Activated CD4-positive, alpha-beta T cell treated with anti-CD3 and anti-CD28 coated beads for 24 hours (primary cell): ENCODE data around the gene RAD51B.
A peak's percentile ranks its signal among the peaks of the same experiment; 100 is the strongest.

Source experiments
- DNase-seq, 2 donors: peaks; one replicate each; pipeline ENCODE4 v3.0.0-alpha.2; 2020; ENCODE audit warnings: low read depth in 2 of 2

The RAD51B gene

DNA sequence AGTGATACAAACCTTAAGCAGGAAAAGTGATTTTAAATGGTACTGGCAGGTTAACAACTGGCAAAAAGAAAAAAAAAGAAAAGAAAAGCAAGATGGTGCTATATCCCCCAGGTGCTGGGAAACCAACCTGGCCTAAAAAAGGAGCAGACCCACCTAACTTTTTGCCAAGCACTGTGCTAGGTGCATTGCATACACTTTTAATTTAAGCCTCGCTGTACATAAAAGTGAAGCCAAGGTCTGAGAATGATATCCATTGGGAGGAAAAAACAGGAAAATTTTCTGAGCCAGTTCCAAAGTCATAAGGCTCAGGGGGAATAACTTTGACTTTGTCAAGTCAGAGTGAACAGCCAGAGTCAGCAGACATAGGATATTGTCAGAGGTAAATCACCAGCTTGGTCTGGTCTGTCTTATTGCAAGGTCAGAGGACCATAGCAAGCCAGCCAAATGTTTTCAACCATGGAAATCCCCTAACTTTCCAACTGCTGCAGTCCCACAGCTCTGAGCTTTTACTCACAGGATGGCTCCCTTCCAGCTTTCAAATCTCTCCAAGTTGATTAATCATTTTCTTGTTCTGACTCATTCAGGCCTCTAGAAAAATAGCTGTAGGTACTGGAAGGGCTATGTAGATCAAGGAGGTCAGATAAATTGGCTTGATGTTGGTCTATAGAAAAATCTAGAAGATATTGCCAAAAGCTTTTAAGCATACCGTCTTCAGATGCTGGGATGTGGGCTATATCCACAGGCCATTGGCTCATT is 412.9 kb downstream of the RAD51B start:
- peak in 1 of 2 donors; percentile 25 for DNase-seq

DNA sequence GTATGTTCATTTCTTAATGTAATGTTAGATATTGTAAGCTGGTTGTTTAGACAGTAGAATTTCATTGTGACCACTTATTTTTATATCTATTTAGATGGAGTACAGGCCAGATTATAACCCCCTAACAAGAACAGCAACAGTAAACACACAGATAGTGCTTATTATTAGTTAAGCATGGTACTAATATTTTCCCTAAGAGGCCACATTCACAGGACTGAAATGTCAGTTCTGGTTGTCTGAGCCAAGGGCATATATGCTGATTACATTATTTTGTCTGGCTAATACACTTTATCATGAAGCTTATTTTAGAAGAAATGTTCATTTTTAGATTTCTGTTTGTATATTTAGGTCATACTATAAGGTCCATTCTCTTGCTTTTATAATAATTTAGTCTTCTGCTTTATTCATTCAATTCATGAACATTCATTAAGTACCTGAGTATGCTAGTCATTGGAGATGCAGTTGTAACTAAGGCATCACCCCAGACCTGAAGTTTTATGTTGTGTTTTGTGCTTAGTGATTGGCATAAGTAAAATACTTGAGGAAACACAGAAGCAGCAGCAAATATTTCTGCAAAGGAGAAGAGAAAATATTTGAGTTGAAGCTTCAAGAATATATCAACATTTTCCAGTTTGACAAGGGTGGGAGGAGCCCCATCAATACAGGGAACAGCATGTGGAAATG is 413.7 kb downstream of the RAD51B start:
- DNase-seq = no peak

DNA sequence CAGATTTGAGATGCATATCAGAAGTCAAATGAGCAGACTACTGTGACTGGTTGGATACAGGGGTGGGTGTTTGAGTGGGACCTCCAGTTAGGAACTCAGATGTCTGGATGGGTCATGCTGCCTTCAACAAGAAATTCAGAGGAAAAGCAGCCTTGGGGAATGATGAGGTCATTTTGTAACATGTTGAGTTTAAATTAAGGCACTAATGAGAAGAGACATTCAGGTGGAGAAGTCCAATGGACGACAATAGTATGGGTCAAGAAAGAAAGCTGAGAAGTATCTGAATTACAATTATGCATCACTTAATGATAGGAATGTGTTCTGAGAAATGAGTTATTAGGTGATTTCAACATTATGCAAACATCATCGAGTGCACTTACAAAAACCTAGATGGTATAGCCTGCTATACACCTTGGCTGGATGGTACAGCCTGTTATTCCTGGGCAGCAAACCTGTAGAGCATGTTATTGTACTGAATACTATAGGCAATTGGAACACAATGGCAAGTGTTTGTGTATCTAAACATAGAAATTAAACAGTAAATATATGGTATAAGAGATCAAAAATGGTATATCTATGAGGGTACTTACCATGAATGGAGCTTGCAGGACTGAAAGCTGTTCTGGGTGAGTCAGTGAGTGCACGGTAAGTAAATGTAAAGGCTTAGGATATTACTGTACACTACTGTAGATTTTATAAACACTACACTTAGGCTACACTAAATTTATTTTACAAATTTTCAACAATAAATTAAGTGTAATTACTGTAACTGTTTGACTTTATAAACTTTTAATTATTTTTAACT is 414.7 kb downstream of the RAD51B start:
- DNase-seq = no peak

DNA sequence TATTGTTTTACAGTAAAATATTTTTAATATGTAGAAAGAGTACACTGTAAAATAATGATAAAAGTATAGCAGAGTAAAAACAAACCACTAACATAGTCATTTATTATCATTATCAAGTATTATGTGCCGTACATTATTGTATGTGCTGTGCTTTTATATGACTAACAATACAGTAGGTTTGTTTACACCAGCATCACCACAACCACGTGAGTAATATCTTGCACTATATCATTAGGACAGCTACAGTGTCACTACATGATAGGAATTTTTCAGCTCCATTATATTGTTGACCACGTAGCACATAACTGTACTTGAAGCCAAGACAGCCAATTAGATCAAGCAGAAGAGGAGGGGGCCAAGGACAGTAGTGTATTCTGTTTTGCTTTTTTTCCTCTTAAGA is 415.4 kb downstream of the RAD51B start:
- no peak for DNase-seq

DNA sequence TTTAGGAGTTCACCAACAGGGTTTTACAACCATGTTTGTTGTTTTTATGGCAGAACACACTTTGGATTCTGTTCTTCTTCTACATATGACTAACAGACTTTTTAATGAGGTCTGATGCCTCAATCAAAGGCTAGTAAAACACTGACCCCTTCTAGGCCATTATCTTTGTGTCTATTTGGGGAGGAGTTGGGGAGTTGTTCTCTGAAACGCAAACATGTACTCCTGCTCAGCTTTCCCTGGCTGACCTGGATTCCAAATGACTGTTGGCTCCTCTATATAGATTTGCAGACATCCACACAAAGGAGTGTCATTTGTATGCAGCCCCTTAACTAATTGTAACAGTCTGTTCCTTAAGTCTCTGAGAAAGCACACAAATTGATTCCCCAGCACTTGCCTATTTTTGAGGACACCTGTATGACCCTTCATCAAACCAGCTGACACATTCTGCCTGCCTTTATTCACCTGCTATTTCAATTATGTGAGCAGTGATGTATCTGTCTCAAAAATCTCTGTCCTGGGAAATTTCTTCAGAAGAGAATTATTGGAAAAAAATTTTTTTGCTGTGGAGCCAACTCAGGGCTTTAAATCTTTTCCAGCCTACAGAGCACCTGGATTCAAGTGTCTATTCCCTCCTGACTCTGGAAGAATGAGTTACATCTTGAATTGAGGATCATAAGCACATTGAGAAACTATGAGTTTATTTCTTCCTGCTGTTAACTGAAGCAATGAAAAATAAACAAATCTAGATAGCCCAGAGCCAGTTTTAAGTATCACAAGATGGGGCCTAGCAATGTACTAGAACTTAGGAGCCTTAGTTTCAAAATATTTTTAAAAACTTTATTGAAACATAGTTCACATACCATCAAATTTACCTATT is 417.2 kb downstream of the RAD51B start:
- DNase-seq = no peak

DNA sequence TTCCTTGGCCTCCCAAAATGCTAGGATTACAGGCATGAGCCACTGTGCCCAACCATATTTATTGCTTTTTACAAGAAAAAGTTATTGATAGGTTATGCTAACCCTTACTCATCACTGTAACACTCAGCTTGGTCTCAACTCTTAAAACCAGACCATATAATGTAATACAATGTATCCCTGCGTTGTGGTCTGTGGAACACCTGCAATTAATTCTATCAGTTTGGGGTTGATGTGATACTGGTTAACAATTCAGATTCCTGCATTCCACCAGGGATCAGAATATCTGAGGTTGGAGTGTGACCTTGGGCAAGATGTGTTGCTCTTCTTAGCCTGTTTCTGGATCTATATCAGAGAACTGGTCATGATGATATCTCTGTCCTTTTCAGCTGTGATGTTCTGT is 419.0 kb downstream of the RAD51B start:
- DNase-seq = no peak

DNA sequence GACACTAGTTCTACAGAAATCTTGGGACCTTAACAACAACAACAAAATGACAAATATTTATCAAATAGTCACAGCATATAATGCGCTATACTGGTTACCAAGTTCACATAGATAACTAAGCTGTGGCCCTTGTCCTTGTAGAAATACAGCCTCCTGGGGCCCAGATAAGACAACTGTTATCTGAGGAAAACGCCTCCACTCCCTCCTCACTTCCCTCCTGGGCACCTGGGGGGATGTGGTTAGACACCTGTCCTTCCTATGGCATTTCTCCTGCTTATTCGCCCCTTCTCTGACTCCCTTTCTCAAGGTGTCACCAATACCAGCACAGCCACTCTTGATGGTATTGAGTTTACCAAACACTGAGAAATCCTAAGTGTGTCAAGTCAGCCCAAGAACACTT is 419.4 kb downstream of the RAD51B start:
- DNase-seq = no peak

DNA sequence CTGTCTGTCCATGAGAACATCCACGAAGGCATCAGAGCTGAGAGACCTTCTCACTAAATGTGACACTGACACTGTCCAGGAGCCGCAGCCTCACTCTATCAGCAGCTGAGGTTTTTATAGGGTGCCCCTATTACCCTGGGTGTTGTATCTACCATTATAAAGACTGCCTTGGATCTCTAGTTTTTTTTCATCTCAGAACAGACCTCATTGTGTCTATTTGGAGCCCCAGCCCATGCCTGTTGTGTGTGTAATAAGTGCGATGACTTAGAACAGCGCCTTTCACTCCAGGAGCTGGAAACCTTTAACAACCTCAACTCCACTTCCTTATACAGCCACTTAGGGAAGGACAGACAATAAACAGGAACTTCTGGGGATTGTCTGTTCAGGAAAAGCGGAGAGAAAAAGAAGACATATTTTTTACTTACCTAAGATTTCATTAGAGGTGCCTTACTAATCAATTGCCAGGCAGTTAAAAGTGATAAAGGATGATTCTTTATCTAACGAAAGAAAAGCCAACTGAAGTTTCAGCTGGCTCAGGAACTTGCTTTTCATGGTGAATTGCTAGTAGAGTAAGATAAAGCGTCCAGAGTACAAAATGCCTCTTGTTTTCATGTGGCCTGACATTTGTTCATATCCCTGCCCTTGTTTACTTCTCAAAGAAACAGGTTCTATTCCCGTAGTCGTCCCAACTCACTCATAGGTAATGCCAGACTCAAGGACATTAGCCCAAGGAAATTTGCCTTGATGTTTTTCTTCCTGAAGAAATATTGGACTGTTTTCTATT is 420.6 kb downstream of the RAD51B start:
- DNase-seq = no peak

DNA sequence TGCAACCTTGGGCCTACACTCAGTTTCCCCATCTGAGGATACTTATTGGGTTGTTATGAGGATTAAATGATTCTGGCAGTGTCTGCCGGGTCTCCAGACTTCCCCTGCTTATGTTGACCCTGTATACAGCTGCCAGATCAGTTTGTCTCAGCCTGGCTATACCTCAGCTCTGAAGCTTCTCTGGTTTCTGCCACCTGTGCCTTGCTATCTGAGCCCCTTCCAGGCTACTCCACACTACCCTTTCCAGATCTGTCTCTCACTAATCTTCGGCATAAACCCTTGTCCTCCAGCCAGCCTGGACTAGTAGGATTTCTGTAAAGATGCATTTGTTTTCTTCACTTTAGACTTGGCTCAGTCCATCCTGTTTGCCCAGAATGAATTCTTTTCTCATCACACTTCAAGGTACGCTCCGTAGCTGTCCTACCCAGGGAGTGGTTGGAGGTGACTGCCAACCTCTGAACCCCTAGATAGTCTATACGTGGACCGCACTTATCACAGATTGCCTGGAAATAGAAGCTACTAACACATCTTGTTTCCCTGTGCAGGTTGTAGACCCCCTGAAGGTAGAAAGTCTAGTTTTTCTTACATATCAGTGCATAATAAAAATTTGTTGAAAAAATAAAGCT is 422.4 kb downstream of the RAD51B start:
- DNase-seq = no peak

DNA sequence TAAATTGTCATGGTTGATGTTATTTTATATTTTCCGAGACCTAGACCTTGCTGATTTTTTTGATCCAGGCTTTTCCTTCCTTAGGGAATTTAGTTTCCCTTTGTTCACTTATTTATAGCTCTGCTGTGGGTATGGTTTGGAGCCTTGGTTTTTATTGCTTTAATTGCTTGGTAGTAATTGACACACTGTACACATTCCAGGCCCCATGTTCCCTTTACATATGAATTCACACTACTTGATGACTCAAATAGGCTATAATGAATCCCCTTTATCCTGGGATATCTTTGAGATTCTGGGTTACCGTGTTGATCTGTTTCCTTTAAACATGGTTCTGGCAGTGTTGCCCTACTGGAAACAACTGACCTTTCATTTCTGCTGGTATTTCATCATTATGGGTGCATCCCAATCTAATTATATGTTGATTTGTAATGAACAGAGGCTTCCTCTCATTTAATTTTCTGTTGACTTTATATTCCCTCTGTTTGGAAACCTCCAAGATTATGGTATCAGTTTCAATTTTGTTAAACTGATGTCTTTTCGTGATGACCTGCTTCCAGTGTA is 424.0 kb downstream of the RAD51B start:
- no peak for DNase-seq

DNA sequence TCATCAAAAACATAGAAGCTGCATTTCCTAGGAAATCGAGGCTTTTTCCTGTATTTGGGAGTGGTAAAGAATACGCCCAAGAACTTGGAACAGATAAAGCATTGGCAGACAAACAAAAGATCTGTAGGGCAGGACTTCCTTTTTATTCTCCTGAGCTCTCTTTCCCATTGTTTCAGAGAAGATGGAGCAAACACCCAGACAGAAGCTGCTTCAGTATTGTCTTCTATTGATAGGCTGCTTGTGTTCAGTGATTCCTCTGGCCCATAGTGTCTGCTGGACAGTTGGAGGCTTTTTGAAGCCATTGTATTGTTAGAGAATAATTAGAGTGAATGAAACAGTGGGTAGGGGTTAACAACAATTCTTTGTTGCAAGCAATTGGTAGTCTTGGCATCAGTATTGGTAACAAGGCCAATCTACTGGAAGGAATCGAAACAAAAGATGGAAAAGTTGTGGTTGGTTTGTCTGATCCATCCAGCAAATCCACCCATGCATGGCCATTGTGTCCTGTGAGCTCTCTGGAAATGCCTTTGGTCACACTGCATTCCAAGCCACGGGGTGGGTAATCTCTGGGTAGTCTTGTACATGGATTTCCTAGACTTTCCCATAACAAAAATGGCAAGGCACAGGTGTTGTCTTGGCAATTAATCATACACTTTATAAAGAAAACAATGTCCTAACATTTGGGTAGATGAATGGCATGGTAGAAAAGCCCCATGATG is 424.8 kb downstream of the RAD51B start:
- no peak for DNase-seq

DNA sequence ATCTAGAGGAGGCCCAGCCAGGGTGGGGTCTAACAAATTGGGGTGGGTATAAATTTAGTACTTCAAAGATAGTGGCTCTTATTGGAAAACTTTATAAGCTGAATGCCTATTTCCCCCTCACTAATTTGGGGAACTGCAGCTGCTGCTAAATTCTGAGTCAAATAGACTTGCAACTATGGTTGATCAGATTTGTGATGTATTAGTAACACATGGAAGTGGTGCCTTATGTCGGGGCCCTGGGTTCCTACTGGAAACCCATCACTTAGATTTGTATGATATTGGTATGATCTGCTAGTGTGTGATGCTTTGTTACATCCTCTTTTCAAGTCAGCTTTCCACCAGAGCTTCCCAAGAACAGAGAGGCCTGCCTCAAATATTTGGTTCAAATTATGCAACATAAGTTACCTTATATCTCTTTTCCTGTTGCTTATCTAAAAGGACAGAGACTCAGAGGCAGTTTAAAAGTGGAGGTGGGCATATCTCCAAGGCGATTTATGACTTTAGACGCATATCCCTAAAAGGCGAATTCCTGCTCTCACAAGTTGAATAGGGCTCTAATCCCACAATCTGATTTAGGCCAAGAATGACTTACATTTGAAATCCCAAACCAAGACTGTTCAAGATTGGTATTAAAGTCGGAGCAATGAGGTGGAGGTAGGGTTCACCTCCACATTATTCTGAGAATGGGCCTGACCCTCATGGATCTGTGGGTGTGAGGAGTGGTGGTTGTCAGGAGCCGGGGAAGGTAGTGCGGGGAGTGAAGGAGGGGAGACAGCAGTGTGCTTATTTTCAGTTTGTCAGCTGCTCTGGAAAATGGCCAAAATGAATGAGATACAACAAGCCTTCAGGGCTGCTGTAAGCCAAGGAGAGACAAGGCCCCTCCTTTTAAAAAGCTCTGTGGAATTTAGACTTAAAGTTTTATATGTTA is 425.8 kb downstream of the RAD51B start:
- DNase-seq = no peak

DNA sequence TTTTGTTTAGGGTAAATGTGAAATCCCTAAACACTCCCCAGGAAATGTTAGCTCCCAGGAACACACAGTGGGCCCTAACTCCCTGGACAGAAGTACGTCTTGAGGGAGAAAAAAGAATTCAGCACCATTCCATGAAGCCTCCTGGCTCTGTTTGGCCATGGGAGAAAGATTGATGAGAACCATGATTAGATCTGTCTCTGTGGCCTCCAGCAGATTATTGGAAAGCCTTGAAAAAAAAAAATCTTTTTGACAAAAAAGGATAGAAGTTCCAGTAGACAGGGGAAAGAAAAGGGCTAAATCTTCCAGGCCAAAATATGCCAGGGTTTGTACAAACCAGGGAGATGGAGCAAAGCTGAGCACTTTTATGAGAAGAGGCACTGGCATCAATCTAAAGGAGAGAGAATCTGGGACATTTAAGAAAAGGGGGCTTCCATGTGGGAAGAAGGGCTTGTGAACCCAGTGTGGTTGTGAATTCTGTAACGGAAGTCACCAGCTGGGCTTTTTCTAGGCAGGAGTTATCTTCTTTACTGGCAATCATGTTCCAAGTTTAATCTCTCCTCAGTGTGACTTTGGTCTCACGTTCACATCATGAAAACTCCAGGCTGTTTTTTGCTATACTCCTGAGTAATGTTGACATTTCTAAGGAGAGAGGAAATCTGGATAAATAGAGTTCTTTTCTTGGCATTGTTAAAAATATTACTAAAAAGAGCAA is 426.7 kb downstream of the RAD51B start:
- no peak for DNase-seq

DNA sequence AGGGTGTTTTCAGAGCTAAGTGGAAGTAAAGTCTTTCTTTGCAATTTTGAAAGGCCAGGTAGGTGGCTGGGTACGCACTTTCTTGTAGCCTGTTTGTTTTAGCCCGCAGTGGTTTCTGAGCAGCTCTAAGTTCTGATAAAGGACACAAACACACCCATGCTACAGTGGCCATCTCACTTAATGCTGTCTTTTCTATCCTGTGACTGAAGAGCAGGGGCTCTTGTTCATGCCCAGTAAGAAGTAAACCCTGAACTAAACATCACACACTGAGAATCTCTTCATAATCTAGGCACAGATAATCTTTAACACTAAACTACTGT is 427.2 kb downstream of the RAD51B start:
- DNase-seq = no peak

DNA sequence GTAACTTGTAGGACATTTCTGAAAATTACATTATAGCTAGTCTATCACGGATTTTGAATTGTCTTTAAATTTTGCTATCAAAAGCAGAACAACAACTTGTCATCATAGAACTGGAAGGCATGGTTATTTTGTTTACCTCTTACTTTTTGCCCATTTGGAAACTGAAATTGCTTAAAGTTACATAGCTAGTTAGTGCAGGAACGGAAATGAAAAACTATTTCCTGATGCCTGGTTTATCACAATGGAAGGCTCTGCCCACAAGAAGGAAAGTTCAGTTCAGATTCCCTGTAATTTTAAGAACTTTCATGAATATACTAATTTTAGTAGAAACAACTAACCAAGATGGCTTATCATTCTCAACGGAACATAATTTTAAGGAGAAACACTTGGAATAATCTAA is 427.7 kb downstream of the RAD51B start:
- no peak for DNase-seq

DNA sequence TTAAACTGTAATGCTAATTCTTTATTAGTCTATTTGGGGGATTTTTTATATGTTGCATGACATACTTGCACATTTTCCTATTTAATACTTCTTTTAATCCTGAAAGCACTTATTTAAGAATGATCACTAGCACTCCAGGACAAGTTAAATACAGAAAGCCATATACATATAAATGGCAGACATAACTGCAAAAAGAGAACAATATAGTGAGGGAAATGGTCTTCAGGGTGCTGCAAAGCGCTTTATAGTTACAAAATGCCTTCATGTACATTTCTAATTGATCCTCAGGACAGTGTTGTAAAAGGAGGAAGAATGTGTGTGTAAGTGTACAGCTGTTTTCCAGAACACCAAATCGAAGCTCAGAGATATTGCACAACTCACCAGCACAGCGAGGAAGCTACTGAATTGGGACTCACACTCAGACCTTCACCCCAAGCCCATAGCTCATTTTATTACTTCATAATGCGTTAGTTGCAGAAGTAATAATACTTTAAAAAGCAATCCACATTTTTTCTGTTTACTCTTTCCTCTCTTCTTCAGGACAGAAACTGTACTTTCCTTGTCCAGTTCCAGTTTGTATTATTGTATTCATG is 428.2 kb downstream of the RAD51B start:
- no peak for DNase-seq

DNA sequence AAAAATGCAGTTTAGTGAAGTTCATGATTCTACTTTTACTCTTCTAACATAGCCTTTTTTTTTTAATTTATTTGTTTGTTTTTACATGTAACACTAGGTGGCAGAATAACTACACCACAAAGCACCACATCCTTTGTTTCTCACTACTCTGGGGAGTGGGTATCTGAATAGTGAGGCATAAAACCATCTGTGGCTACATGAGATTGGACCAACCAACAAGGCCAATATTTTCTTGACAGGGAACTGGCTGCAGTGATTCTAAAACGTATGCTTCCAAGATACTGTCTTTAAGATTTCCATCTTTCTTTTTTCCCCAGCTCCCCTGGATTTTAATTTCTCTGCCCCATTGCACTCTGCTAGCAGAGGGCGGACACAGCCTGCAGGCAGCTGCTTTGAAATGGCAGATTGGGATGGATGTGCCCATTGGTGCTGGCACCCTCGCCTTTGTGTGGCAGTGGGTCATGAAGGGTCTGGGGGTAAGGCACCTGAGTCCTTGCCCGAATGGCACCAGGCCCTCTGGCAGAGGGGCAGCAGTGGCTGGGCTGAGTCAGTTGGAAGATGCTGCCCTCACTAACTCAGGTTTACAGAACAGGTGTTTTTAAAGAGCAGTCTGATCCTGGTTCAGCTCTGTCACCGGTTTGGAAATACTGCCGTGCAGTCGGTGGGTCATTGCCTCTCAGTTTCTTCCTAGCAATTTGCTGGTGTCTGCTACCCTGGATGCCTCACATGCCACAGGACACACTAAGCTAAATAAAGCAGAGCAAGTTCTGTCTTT is 429.1 kb downstream of the RAD51B start:
- no peak for DNase-seq
